ENCODE measurements around the gene DTL.

DNA sequence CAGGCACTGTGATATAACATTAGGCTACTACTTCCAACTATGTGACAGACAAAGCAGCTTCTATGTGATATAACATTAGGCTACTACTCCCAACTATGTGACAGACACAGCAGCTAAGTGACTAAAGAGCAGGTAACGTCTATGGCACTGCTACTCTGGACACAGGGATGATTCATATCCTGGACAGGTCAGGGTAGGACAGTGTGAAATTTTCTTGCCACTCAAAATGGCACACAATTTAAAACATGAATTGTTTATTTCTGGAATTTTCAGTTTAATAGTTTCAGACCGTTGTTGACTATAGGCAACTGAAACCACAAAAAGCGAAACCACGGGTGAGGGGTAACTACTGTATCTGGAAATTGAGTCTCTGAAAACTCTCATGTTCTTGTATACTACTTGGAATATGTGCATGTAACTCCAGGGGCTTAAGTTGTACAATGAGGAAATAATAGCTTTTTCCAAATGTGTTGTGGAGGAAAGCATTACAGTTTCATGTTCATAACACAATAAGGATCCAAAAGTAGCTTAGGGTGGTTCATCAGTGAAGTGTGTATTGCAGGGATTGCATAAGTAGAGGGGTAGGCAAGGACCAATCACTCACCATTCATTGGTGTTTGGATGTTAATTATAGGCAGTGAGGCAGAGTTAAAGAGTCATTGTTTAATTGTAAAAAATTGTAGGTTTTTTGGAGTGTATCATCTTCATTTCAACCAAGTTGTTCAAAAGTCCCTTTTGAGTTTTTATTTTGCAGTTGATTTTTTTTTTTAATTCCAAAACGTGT, 5.3 kb downstream of the DTL start:
- TF ChIP-seq, protein P1, sequence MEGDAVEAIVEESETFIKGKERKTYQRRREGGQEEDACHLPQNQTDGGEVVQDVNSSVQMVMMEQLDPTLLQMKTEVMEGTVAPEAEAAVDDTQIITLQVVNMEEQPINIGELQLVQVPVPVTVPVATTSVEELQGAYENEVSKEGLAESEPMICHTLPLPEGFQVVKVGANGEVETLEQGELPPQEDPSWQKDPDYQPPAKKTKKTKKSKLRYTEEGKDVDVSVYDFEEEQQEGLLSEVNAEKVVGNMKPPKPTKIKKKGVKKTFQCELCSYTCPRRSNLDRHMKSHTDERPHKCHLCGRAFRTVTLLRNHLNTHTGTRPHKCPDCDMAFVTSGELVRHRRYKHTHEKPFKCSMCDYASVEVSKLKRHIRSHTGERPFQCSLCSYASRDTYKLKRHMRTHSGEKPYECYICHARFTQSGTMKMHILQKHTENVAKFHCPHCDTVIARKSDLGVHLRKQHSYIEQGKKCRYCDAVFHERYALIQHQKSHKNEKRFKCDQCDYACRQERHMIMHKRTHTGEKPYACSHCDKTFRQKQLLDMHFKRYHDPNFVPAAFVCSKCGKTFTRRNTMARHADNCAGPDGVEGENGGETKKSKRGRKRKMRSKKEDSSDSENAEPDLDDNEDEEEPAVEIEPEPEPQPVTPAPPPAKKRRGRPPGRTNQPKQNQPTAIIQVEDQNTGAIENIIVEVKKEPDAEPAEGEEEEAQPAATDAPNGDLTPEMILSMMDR (IDR thresholded peaks at IDR 0.05; ENCODE audit: insufficient read depth, low read length, poor library complexity, severe bottlenecking), result no peak
- TF ChIP-seq EZH2phosphoT487 (conservative IDR thresholded peaks at IDR 0.05; ENCODE audit: low read length), result no peak

Measured in SU-DHL-6 (cell line).